Hepatocyte (in vitro differentiated cells): ENCODE data around the gene NFKBIZ. TPM values are rescaled to one million over a fixed set of nuclear protein-coding genes. Genes with fewer than 3 reads are reported as not detected.

Source experiments
- DNase-seq: peaks from one replicate; pipeline ENCODE4 v3.0.0-alpha.2; 2016; ENCODE audit warnings: low spot score
- H2AFZ ChIP-seq: fragments of 200-600 bp; sonication (generic); 2 replicates; pipeline ENCODE4 v1.6.0; 2016; ENCODE audit warnings: antibody characterized with exemption, mild to moderate bottlenecking
- H3K27ac ChIP-seq: fragments of 200-600 bp; sonication (generic); 2 replicates; pipeline ENCODE4 v1.5.1; 2016; ENCODE audit warnings: mild to moderate bottlenecking
- H3K27me3 ChIP-seq: fragments of 200-600 bp; sonication (generic); 2 replicates; pipeline ENCODE4 v1.6.1; 2016
- H3K36me3 ChIP-seq: fragments of 200-600 bp; sonication (generic); replicated peaks from 2 replicates; pipeline ENCODE4 v1.5.1; 2016; ENCODE audit warnings: low read depth; ENCODE audit not compliant: insufficient read depth
- H3K4me1 ChIP-seq: fragments of 200-600 bp; sonication (generic); 2 replicates; pipeline ENCODE4 v1.5.1; 2016; ENCODE audit warnings: mild to moderate bottlenecking, moderate library complexity; ENCODE audit not compliant: insufficient read depth
- H3K4me2 ChIP-seq: fragments of 200-600 bp; sonication (generic); 2 replicates; pipeline ENCODE4 v1.6.0; 2016
- H3K4me3 ChIP-seq: fragments of 200-600 bp; sonication (generic); 2 replicates; pipeline ENCODE4 v1.5.1; 2016; ENCODE audit warnings: mild to moderate bottlenecking
- H3K79me2 ChIP-seq: fragments of 200-600 bp; sonication (generic); 2 replicates; pipeline ENCODE4 v1.6.0; 2017; ENCODE audit warnings: mild to moderate bottlenecking
- H3K9me2 ChIP-seq: fragments of 200-600 bp; sonication (generic); replicated peaks from 2 replicates; pipeline ENCODE4 v1.6.0; 2017; ENCODE audit warnings: mild to moderate bottlenecking; ENCODE audit not compliant: insufficient read depth
- H3K9me3 ChIP-seq: fragments of 200-600 bp; sonication (generic); 2 replicates; pipeline ENCODE4 v1.5.1; 2016; ENCODE audit warnings: low read depth, mild to moderate bottlenecking
- H4K20me1 ChIP-seq: fragments of 200-600 bp; sonication (generic); 2 replicates; pipeline ENCODE4 v1.6.0; 2016; ENCODE audit warnings: mild to moderate bottlenecking; ENCODE audit not compliant: insufficient read depth, poor library complexity, severe bottlenecking
- EZH2 ChIP-seq: fragments of 200-600 bp; sonication (generic); IDR thresholded peaks from 2 replicates; pipeline ENCODE4 v1.6.1; 2016; ENCODE audit warnings: antibody characterized with exemption, mild to moderate bottlenecking, borderline replicate concordance
- EZH2phosphoT487 ChIP-seq: fragments of 200-600 bp; sonication (generic); IDR thresholded peaks from one replicate; pipeline ENCODE4 v1.6.1; 2018; ENCODE audit warnings: antibody characterized with exemption, mild to moderate bottlenecking, low read depth, moderate library complexity; ENCODE audit not compliant: unreplicated experiment, severe bottlenecking
- WGBS: methylation state at CpG from one replicate; pipeline ENCODE4 v1.1.6; 2016; ENCODE audit warnings: low lambda C conversion rate; ENCODE audit errors: missing lambda C conversion rate; 5-methylcytosine and 5-hydroxymethylcytosine counted together
- polyA plus RNA-seq: library from polyadenylated mRNA; unstranded; fragments of >200 nt; fragmentation: Nextera tagmentation; extraction: Ambion mirVana; gene quantifications from 2 replicates; pipeline ENCODE4 v1.2.1, GENCODE V29; 2016
- total RNA-seq: library from RNA; depleted of rRNA; stranded (reverse); fragments of >200 nt; gene quantifications from 2 replicates; pipeline ENCODE4 v1.2.3, GENCODE V29; 2014
- TF ChIP-seq, protein P1 (sequence below): fragments of 200-600 bp; sonication (generic); IDR thresholded peaks from 2 replicates; pipeline ENCODE4 v1.5.1; 2016; ENCODE audit warnings: antibody characterized with exemption, mild to moderate bottlenecking; ENCODE audit not compliant: poor library complexity

Gene NFKBIZ
- total and polyA plus RNA-seq, 2 experiments from 2014 or later, result 160 to 182 TPM

DNA sequence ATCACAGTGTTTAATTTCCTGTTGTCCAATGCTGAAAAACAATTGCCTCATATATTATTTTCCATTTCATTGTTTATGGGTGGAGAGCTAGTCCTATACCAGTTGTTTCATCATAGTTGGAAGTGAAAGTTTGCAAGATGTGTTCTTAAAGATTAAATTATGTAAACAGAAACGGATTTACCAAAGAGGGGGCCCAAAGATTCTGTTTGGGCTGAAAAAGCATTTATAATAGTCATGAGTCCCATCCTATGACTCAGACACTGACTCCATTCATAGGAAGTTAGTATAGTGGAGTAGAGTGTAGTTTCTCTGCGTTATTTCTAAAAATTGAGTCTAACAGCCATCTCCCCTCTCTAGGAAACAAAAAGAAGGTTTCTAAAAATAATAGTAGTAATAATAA is 24.3 kb downstream of the NFKBIZ start:
- Histone ChIP-seq H3K27me3 (no peaks in the 10 kb centered on the region), H3K4me1 (peaks cover 5% of the 10 kb centered on the region), H3K4me2 (no peak overlapping the region), H3K27ac (peak overlapping the region; percentile 8), H3K36me3 (no peaks in the 10 kb centered on the region), H3K9me3 (no peaks in the 10 kb centered on the region), H2AFZ (no peak overlapping the region), H3K79me2 (no peaks in the 10 kb centered on the region), H3K9me2 (no peaks in the 10 kb centered on the region), H4K20me1 (no peaks in the 10 kb centered on the region), H3K4me3 (no peak overlapping the region)
- DNase-seq, result no peak
- WGBS, result 60% methylated on average over 2 of the region's 2 CpGs
- TF ChIP-seq, protein P1, sequence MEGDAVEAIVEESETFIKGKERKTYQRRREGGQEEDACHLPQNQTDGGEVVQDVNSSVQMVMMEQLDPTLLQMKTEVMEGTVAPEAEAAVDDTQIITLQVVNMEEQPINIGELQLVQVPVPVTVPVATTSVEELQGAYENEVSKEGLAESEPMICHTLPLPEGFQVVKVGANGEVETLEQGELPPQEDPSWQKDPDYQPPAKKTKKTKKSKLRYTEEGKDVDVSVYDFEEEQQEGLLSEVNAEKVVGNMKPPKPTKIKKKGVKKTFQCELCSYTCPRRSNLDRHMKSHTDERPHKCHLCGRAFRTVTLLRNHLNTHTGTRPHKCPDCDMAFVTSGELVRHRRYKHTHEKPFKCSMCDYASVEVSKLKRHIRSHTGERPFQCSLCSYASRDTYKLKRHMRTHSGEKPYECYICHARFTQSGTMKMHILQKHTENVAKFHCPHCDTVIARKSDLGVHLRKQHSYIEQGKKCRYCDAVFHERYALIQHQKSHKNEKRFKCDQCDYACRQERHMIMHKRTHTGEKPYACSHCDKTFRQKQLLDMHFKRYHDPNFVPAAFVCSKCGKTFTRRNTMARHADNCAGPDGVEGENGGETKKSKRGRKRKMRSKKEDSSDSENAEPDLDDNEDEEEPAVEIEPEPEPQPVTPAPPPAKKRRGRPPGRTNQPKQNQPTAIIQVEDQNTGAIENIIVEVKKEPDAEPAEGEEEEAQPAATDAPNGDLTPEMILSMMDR, result no peak
- no peak for TF ChIP-seq EZH2phosphoT487
- no peak for TF ChIP-seq EZH2

DNA sequence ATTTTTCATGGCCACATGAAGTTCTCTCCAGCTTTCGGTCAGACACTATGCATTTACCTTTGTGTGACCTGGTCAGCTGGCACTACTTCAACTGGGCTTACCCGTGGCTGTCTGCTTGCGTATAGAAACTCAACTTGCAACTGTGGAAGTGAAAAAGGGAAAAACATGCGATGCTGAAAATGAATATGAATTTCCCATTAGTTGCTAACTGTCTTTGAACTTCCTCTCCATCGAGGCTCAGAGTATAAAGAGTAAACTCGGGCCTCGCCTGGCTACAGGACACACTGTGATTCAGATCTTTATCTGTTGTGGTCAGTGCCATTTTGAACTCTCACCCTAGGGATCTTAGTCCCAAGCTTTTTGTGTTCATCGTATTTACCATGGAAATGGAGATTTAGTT is 26.8 kb downstream of the NFKBIZ start:
- H3K27me3 ChIP-seq, result no peaks in the 10 kb centered on the region
- H3K79me2 ChIP-seq, result no peaks in the 10 kb centered on the region
- no peak overlapping the region for H3K4me3 ChIP-seq
- H3K4me2 ChIP-seq, result no peak overlapping the region
- H3K9me3 ChIP-seq, result no peaks in the 10 kb centered on the region
- TF ChIP-seq, protein P1, result no peak
- TF ChIP-seq EZH2 (no peak), EZH2phosphoT487 (no peak)
- no peak overlapping the region for H3K27ac ChIP-seq
- no peaks in the 10 kb centered on the region for H3K36me3 ChIP-seq
- no peaks in the 10 kb centered on the region for H4K20me1 ChIP-seq
- no peaks in the 10 kb centered on the region for H3K4me1 ChIP-seq
- WGBS, result 86% methylated on average over 8 of the region's 8 CpGs
- H2AFZ ChIP-seq, result no peak overlapping the region
- no peak for DNase-seq
- H3K9me2 ChIP-seq, result no peaks in the 10 kb centered on the region

DNA sequence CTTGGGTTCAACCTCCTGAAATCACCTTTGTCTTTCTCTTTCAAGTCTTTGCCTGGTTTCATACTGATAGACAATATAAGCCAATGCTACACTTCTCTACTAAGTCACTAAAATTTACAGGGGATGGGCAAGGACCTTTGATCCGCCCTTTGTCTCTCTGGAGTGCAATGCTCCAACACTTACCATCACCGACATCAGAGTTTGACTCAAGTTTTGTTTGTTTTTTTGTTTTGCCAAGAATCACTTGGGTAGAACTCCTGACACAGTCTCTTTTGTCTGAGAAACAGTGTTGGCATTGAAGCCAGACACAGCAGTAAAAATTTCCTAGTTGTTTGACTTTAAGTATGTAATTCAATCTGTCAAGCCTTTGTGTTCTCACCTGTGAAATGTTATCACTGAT is 29.3 kb downstream of the NFKBIZ start:
- WGBS, result 76% methylated on average over 2 of the region's 2 CpGs
- Histone ChIP-seq H3K9me2 (no peaks in the 10 kb centered on the region), H3K36me3 (no peaks in the 10 kb centered on the region), H3K79me2 (no peaks in the 10 kb centered on the region), H2AFZ (no peak overlapping the region), H3K27ac (no peak overlapping the region), H3K4me3 (no peak overlapping the region), H3K4me2 (no peak overlapping the region), H4K20me1 (no peaks in the 10 kb centered on the region), H3K4me1 (no peaks in the 10 kb centered on the region), H3K27me3 (no peaks in the 10 kb centered on the region), H3K9me3 (no peaks in the 10 kb centered on the region)
- DNase-seq, result no peak
- TF ChIP-seq, protein P1, result no peak
- TF ChIP-seq EZH2, result no peak
- no peak for TF ChIP-seq EZH2phosphoT487

DNA sequence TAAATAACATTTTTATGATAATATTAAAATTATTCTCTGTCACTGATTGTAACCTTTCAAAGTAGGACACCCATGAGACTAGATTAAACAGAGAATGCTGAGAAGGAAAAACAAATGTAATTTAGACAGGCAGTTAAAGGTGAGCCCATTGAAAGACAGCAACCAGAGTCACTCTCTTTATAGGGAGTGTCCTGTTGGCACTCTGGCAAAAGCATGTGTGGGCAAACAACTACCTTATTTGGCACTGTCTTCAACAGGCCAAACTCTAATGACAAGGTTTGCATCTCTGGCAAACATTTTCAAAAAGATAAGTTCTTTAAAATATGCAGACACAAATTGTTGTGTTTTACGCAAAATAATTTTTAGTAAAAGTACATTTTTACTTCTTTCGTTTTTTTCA is 29.8 kb downstream of the NFKBIZ start:
- no peaks in the 10 kb centered on the region for H3K79me2 ChIP-seq
- DNase-seq, result no peak
- TF ChIP-seq EZH2, result no peak
- TF ChIP-seq, protein P1, result no peak
- TF ChIP-seq EZH2phosphoT487, result no peak
- no peak overlapping the region for H3K27ac ChIP-seq
- 98% methylated on average over 2 of the region's 2 CpGs for WGBS
- no peak overlapping the region for H3K4me2 ChIP-seq
- H3K4me3 ChIP-seq, result no peak overlapping the region
- no peak overlapping the region for H2AFZ ChIP-seq
- no peaks in the 10 kb centered on the region for H3K4me1 ChIP-seq
- H3K27me3 ChIP-seq, result no peaks in the 10 kb centered on the region
- no peaks in the 10 kb centered on the region for H3K9me3 ChIP-seq
- no peaks in the 10 kb centered on the region for H4K20me1 ChIP-seq
- no peaks in the 10 kb centered on the region for H3K36me3 ChIP-seq
- H3K9me2 ChIP-seq, result no peaks in the 10 kb centered on the region
